Measurements from ENCODE around the gene ZCCHC4.

DNA sequence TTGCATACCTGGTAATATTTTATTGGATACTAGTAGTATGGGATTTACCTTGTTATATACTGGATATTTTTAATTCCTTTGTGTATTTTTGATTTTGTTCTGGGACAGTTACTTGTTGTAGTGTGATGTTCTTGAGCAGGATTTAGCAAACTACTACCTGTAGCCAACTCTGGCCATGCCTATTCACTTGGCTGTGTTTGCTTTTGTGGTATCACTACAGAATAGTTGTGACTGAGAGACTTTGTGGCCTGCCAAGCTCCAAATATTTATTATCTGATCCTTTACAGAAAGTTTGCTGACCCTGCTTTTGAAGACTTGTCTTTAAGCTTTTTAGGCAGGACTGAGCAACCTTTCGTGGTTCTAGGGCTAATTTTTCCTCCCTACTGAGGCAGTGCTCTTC, 17.8 kb downstream of the ZCCHC4 start:
- TF ChIP-seq, protein P1, sequence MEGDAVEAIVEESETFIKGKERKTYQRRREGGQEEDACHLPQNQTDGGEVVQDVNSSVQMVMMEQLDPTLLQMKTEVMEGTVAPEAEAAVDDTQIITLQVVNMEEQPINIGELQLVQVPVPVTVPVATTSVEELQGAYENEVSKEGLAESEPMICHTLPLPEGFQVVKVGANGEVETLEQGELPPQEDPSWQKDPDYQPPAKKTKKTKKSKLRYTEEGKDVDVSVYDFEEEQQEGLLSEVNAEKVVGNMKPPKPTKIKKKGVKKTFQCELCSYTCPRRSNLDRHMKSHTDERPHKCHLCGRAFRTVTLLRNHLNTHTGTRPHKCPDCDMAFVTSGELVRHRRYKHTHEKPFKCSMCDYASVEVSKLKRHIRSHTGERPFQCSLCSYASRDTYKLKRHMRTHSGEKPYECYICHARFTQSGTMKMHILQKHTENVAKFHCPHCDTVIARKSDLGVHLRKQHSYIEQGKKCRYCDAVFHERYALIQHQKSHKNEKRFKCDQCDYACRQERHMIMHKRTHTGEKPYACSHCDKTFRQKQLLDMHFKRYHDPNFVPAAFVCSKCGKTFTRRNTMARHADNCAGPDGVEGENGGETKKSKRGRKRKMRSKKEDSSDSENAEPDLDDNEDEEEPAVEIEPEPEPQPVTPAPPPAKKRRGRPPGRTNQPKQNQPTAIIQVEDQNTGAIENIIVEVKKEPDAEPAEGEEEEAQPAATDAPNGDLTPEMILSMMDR (IDR thresholded peaks at IDR 0.05), result no peak
- TF ChIP-seq POLR2A (IDR thresholded peaks at IDR 0.05) (no peak), POLR2AphosphoS5 (IDR thresholded peaks at IDR 0.05) (no peak)
